Anterior cingulate cortex (tissue), 58 donors: ENCODE measurements around the gene CMIP.

Experiments
- DNase-seq, 58 donors: peaks; one replicate each; lab custom pipeline; 2025; lab: John Stamatoyannopoulos, UW

CMIP gene

DNA sequence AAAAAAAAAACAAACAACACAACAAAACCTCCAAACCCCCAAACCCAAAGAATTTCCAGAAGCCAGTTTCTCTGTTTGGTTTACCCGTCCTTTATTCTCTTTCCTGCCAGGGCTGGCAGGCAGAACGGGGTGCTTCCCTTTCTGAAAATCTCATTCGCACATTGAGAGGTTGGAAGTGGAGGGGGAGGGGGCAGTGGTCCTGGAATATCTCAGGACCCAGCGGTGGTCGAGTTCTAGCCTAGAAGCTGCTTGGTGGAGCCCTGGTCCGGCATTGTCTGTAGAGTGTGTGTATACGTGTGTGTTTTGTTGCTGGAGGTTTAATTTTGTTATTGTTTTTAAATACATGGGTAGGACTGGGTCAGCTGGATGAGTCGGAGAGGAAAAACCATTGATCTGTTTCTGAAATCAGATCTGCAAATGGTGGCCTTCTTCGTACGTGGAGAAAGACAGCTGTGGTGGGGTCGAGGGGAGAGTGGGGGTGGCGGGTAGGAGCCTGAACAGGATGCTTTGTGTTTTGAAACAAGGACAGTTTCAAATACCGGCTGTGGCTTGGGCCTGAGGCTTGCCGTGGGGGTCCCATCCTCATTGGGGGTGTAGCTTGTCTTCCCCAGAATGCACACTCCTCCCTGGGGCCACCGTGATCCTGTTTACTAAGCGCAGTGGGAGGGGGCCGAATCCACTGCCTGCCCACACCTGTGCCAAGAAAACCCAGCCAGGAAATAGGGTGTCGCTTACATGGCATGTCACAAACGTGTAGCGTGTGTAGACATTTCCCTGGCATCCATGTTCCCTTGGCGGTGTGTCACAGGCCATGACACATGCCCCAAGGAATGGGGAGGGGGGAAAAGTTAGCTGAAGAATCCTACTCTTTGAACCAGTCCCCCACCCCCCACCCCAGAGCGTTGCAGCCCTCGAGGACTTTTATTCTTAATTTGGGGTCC, 1.6 kb downstream of the CMIP start:
- peak in 6 of 58 donors; percentile 12 to 52 (median 32) for DNase-seq

DNA sequence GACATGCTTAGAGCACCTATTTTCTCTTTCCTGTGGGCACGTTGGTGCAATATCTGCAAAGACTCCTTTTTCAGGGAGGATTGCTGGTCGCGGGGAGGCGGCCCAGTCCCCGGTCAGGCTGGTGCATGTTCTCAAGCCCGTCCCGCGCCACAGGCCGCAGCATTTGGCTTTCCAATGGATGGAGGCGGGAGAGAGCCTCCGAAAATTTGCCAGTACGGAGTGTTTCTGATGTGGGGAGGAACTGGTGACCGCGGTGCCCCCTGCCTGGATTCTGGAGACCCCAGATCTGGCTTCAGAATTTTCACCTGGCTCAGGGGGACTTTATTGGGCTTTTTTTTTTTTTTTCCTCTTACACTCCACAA, 2.3 kb downstream of the CMIP start:
- peak in 8 of 58 donors; percentile 10 to 46 (median 38) for DNase-seq

DNA sequence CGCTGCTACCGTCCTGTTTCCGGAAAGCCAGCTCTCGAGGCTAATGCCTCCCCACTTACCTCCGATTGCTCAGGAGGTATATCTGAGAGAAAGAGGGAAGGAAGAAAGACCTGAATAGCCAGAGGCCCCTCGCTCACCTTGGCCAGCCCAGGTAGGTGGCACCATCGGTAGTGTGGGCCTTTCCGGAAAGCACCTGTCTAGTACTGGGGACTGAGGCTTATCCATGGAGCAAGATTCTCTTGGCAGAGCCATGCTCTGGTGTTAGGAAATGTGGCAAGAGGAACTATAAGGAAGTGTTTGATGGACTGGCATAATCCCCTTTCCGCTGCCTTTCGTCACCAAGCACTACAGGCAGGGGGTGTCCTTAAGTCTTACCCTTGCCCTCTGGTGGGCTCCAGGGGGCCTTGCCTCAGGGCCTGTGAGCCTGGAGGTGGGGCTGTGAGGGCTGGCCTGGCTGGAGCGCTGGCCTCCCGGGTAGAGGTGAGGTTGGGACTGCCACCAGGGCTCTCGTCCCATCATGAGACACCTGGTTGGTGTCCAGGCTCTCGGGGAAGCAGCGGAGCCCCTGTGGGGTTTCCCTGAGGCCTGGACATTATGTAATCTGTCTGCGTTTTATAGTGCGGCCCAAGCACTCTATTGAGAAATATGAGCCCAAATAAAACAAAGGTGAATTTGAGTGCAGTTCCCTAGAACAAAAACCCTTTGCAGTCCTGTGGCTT, 2.9 kb downstream of the CMIP start:
- peak in 2 of 58 donors; percentile 11 to 16 for DNase-seq

DNA sequence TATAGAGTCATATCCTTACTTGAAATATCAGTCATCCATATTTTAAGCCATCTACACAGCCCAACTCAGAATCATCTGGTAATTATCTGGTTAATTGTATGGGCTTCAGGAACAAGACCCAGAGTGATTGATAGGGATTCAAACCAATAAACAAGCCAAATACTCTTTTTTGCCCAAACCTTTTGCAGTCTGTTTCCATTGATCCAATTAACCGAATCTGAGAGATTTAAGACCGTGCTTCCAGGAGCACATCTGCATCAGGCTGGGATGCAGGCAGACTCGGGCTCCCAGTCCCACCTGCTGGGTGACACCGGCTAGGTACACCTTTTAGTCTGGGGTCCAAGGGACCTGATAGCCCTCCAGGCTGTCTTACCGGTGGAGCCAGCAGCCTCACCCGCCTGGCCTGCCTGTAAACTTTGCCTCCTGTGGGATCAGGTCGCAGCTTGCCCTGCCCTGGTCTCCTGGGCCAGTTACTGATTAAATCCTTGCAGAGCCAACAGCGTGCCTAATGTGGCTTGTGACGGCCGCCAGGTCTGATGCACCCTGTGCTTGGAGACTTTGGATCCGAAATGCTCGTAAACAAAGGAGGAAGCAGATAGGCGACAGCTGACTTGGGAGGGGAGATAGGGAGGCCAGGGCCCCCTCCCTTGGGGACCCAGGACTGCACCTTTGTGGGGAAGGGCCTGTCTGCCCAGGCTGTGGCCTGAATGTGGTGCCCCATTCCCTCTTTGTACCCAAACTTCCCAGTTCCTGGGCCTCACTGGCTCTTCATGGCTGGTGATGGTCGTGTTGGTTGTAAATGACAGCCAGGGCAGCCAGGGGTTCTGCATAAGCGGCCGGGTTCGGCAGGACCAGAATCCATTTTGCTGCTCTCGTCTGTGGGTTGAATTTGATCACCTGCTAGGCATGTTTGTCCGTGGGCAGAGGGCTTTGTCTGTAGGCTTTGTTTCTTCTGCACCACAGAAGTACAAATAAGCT, 3.8 kb downstream of the CMIP start:
- DNase-seq, result peak in 1 of 58 donors; percentile 16

DNA sequence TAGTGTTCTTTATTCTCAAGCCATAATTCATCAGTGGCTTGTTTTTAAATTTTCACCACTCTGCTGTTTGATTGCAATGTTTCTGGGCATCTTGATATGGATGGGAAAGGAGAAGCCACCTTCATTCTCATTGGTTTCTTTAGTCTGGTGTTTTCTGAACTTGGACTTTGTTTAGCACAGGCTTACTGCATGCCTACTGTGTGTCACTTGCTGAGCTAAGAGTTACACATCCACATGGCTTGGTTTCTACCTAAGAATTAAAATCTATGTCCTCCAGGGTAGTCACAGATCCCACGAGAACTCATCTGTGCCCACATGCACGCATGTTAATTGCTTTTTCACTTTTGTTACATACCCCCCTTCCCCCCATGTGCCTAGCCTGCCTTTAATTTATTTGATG, 4.6 kb downstream of the CMIP start:
- no peak for DNase-seq

DNA sequence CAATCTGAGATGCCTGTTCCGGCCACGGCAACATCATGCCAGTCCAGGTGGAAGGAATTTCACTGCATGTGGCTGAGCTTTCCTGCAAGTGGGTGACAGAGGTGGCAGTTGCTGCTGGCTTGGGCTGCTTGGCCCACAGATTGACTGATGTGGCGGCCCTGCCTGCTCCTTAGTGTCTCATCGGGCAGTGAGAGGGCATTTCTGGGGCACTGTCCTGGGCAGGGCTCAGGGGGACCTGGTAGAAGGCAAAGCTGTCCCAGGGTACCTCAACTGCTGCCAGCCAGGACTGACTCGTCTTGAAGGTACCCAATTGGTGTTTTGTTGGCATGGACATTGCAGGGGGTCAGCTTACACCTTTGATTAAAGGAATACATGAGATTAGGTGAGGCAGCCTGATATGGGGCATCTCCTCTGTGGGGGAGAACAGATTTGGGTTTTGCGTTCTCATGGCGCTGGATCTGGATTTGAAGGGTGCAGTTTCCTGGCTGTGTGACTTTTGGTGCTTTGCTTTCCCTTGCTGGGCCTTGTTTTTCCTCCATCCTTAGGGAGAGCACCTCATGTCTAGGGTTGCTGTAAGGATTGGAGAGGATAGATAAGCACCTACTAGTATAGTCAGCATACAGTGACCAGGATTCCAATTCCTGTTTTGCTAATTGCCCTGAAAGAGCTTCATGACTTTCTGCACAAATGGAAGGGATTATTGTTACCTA, 5.4 kb downstream of the CMIP start:
- no peak for DNase-seq

DNA sequence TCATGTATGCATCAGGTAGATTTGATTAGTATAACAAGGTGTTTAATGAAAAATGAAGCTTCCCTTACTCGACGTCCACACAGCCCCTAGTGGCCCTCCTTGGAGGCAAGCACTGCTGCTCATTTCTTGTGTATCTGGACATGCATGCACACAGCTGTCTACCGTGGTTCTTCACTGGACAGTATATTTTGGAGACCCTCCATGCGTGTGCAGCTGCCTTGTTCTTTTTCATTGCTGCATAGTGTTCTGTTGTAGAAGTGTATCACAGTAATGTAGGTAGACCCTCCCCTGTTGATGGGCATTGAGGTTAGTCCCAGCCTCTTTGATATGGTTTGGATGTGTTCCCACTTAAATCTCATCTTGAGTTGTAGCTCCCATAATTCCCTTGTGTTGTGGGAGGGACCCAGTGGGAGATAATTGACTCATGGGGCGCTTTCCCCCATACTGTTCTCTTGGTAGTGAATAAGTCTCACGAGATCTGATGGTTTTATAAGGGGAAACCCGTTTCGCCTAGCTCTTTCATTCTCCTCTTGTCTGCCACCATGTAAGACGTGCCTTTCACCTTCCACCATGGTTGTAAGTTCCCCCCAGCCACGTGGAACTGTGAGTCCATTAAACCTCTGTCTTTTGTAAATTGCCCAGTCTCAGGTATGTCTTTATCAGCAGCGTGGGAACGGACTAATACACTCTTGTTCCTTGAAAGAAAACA, 6.3 kb downstream of the CMIP start:
- DNase-seq, result no peak

DNA sequence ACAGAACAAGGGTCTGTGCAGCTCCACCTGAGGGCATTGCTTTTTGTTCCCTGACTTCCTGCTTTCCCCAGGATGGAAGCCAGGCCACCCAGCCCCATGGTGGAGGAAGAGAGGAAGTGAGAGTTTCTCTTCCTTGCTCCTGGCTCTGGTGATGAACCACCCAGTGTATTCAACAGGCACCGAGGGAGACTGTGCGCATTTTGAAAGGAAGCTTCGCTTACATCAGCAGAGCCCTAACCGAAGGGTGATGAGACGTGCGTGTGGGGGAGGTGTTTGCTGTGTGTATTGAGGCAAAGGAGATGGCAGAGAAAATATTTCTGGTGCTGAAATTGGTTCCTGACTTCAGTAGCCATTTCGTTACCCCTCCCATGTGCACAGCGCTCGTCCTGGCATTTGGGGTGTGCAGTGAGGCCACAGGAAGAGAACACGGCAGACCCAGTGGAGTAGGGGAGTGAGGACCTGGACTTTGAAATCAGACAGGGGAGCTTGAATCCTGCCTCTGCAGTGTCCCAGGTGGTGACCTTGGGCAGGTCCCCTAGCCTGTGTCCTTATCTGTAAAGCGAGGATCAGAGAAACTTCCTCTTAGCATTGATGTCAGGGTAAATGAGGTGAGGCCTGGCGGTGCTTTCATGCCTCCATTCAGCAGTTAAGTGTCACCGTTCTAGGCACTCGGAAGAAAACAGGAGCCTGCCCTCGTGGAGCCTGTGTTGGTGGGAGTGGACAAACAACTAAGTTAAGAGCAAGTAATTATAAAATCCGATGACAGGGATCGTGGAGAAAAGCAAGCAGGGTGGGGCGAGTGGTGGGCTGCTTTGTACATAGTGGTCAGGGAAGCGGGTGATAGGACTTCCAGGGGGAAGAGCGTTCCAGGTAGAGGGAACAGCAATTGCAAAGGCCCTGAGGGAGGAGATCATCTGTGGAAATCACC, 7.4 kb downstream of the CMIP start:
- peak in 37 of 58 donors; percentile 13 to 67 (median 36) for DNase-seq

DNA sequence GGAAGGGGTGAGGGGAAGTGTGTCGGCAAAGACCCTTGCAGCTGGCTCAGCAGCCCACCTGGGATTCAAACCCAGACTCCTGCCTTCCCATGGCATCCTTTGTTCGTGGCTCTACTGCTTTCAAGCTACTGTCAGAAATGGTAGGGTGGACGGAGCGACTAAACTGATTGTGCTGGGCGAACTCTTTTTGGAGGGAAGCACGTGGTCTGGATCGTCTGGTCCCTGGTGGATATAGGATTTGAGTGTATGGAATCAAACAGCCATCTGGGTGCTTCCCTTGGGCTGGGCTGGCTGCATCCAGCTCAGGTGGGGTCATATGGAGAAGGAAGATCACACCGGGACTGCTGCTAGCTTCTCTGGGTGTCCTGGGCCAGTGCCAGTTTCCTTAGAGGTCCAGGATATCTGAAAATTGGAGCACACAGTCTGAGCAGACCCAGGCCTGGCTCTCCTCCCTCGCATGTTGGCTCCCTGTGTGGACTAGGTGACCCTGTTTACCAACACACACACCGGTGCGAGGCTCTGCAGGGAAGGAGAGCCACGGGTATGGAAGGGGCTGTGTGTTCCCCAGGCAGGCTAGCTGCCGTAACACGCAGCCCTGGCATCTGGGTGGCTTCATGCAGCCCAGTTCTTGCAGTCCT, 8.6 kb downstream of the CMIP start:
- no peak for DNase-seq

DNA sequence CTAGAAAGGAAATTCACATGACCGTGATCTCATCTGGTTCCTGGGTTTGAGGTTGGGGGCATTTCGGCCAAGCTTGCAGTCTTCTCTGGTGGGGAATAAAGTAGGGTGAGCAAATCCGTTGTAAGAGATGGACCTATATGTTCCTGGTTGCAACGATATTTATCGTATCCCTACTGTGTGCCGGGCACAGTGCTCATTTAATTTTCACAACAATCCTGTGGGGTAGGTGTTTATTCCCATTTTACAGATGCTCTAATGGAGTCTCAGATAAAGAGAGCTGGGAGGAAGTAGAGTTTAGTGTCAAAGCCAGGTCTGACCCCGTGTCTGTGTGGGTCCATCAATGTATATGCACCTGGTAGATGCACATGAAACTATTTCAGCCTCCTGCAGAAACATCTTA, 9.4 kb downstream of the CMIP start:
- no peak for DNase-seq

DNA sequence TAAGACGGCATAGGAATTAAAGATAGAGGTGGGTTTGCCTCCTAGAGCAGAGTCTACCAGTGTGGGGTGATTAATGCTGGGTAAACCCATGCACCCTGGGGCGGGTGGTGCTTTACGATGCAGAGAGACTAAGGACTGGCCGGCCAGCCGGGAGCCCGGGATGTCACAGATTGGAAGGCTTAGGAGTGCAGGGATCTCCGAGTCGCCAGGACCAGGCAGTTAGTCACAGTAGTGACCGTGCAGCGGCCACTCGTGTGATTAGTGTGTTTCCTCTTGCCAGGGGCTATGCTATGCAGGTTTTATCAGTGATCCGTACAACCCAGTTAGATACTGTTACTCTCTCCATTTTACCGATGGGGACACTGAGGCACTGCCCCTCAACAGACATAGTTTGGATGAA, 10.4 kb downstream of the CMIP start:
- DNase-seq, result no peak

DNA sequence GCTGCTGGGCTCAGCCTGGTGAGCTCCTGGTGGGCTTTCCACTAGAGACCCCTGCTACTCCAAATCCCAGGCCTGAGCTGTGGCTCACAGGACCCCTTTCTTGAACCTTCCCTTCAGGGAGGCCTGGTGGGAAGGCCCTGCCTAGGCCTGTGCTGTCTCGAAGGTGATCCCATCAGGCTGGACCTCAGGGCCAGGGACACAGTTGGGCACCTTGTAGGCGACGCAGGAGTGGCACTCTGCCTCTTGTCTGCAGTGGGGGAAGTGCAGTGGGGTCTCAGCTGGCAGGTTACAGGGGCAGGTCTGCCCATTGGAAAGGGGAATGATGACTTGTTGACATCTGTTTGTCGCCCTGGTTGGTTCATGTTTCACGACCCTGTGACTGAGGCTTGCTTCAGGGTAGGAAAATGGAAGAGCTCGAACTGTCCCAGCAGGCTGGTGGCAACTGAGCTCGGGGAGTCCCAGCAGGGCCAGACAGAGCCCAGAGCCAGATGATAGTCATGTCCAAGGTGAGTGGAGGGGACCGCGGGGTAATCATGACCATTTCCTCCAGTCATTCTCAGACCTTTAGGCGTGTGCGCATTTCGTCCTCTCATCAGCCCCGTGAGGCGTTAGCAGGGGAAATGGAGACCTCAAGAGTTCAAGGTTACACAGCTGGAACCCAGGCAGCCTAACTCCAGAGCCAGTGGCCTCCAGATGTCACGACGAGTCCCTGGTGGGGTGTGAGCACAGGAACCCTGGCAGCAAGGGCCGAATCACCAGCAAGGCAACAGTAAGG, 11.3 kb downstream of the CMIP start:
- DNase-seq, result no peak

DNA sequence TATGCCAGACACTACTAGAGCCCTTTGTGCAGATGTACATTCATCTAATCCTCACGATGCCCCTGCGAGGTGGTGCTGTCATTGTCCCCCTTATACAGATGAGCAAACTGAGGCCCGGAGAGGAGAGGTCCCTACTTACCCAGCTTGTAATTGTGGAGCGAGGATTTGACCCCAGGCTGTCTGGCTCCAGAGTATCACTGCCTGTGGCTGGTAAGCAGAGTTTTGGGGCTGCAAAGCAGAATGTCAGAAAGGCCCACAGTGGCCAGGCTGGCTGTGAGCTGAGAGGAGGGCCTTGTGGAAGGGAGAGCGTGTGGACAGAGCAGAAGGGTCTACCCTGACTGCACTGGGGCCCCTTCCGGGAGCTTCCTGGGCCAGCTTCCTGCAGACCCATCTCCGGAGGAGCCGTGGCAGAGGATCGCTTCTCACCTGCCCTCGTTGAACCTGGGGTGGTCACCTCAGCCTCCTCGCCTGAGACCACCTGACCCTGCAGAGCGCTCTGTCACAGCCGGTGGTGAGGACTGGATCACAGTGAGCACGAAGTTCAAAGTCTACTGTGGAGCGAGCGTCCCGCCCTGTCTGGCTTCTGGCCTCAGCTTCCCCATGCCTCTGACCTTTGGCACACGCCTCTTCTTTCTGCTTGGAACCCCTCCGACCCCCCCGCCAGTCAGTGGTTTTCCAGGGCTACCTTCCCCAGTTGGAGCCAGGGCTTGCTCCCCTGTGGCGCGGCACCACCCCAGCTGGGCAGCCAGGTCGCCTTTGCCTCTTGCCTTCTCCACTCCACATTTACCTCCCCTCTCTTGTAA, 12.1 kb downstream of the CMIP start:
- DNase-seq, result no peak

DNA sequence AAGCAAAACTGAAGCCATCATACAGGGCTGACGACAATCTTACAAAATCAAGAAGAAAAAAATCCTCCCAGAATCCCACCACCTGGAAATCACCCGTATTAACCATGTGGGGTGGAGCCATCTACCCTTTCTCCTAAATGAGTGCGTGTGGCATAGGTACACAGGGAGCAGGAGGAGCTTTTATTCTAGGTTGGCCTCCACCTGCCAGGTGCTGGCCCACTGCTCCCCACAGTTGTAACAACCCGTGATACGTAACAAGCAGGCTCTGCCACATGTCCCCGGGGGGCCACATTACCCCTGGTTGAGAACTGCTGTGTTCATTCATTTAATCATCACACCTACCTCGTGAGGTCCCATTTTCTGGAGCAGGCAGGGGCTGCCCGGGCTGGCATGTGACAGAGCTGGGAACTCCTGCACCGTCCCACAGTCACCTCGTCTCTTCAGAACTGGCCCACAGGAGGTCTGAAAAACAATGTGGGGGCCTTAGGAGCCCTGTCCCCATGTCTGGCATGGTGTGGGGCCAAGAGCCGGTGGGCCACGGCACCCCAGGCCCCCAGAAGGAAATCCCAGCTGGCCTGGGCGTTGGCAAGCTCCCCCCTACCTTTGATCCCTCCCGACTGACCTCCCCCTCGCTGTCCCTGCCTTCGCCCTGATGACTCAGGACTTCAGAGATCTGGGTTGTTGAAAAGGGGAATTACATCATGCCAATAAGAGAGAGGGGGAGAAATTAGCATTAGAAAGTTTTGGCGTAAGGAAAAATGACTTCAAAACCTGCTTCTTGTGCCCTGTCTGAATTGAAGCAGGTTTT, 12.9 kb downstream of the CMIP start:
- DNase-seq, result no peak

DNA sequence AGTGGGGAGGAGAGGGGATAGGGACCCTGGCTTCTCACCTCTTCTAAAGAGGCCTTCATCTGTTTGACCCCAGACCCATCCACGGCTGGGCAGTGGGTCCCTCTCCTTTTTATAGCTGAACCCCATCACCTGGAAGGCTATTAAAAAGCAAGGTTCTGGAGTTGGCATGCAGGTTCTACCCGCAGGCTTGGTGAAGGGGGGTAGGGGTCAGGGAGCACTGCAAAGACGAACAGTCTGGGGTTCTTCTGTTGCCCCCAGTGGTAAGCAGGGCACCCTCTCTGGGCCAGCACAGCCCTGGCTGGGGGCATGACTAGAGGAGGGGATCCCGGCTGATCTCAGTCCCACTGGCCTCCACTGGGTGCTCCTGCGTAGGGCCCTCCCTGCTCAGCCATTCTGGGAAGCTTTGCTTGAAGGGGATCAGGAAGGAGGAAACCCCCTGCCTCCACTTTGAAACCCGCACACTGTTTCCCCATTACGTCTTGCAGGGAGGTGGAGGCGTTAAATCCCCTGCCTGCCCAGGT, 13.6 kb downstream of the CMIP start:
- no peak for DNase-seq
